ENCODE measurements around the gene LENEP.

Gene LENEP

DNA sequence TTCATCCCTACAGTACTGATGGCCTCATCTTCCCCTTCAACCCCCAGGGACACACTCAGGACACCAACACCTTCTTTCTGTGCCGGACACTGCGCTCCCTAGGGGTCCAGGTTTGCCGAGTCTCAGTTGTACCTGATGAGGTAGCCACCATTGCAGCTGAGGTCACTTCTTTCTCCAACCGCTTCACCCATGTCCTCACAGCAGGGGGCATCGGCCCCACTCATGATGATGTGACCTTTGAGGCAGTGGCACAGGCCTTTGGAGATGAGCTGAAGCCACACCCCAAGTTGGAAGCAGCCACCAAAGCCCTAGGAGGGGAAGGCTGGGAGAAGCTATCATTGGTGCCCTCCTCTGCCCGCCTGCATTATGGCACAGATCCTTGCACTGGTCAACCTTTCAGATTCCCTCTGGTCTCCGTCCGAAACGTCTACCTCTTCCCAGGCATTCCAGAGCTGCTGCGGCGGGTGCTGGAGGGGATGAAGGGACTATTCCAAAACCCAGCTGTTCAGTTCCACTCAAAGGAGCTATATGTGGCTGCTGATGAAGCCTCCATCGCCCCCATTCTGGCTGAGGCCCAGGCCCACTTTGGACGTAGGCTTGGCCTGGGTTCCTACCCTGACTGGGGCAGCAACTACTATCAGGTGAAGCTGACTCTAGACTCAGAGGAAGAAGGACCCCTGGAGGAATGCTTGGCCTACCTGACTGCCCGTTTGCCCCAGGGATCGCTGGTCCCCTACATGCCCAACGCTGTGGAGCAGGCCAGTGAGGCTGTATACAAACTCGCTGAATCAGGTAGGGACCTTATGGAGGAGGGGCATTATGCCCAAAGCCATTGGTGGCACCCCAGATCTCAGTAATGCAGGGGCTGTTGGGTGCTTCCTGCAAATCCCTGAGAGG is 5.1 kb upstream of the LENEP start:
- Histone ChIP-seq H3F3A (ENCODE audit: low read depth) (no peaks in the 10 kb centered on the region), H3K27me3 (ENCODE audit: insufficient read depth, low read length, poor library complexity, severe bottlenecking) (no peaks in the 10 kb centered on the region), H3K9me3 (ENCODE audit: insufficient read depth, low read depth, low read length) (no peaks in the 10 kb centered on the region), H3K4me1 (ENCODE audit: insufficient read depth, low read length, poor library complexity, severe bottlenecking) (peaks cover 11% of the 10 kb centered on the region), H2AFZ (ENCODE audit: low read length) (no peak overlapping the region), H3K79me2 (ENCODE audit: insufficient read depth, low read length) (peaks cover 38% of the 10 kb centered on the region), H3K9ac (ENCODE audit: low read depth, low read length, poor library complexity, severe bottlenecking) (no peak overlapping the region), H3K9me2 (replicated peaks; ENCODE audit: low read depth, low read length) (no peaks in the 10 kb centered on the region), H3K4me3 (ENCODE audit: low read length, poor library complexity, severe bottlenecking) (no peak overlapping the region), H4K20me1 (ENCODE audit: insufficient read depth, low read length, poor library complexity, severe bottlenecking) (peaks cover 2% of the 10 kb centered on the region), H3K4me2 (ENCODE audit: low read depth, low read length, poor library complexity, severe bottlenecking) (no peak overlapping the region), H3K36me3 (ENCODE audit: insufficient read depth, low read length) (no peaks in the 10 kb centered on the region)
- TF ChIP-seq, protein P1, sequence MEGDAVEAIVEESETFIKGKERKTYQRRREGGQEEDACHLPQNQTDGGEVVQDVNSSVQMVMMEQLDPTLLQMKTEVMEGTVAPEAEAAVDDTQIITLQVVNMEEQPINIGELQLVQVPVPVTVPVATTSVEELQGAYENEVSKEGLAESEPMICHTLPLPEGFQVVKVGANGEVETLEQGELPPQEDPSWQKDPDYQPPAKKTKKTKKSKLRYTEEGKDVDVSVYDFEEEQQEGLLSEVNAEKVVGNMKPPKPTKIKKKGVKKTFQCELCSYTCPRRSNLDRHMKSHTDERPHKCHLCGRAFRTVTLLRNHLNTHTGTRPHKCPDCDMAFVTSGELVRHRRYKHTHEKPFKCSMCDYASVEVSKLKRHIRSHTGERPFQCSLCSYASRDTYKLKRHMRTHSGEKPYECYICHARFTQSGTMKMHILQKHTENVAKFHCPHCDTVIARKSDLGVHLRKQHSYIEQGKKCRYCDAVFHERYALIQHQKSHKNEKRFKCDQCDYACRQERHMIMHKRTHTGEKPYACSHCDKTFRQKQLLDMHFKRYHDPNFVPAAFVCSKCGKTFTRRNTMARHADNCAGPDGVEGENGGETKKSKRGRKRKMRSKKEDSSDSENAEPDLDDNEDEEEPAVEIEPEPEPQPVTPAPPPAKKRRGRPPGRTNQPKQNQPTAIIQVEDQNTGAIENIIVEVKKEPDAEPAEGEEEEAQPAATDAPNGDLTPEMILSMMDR (conservative IDR thresholded peaks at IDR 0.05; ENCODE audit: low read length) = peak; percentile 56
- TF ChIP-seq EZH2phosphoT487 (IDR thresholded peaks at IDR 0.05; ENCODE audit: borderline replicate concordance) = no peak

DNA sequence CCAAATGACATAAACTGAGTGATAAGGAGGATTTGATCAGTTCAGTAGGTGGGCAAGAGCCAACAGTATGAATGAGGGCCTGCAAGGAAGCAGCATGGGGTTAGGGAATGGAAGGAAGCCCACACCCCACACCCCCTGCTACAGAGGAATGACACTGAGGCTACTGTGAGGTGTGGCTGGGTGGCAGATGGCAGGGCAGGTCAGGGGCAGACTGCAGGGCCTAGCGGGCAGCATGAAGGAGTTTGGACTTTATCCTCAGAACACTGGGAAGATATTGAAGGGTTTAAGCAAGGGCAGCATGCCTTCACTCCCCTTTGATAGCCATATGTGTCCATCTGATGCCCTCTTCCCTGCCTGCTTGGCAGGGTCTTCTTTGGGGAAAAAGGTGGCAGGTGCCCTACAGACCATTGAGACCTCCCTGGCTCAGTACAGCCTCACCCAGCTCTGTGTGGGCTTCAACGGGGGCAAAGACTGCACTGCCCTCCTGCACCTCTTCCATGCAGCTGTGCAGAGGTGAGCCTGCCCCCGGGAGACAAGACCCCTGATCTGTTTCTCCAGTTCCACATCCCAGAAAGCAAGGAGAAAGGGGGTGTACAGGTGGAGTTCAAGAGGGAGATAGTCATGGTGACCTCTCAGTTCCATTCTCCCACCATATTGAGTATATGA is 4.1 kb upstream of the LENEP start:
- no peaks in the 10 kb centered on the region for H3K9me2 ChIP-seq (replicated peaks; ENCODE audit: low read depth, low read length)
- H3K9ac ChIP-seq (ENCODE audit: low read depth, low read length, poor library complexity, severe bottlenecking) = no peak overlapping the region
- H3K79me2 ChIP-seq (ENCODE audit: insufficient read depth, low read length) = peaks cover 28% of the 10 kb centered on the region; the same call in 1 of the 2 replicates
- H3K27me3 ChIP-seq (ENCODE audit: insufficient read depth, low read length, poor library complexity, severe bottlenecking) = no peaks in the 10 kb centered on the region
- no peaks in the 10 kb centered on the region for H3K36me3 ChIP-seq (ENCODE audit: insufficient read depth, low read length)
- H4K20me1 ChIP-seq (ENCODE audit: insufficient read depth, low read length, poor library complexity, severe bottlenecking) = peaks cover 2% of the 10 kb centered on the region
- no peak overlapping the region for H3K4me2 ChIP-seq (ENCODE audit: low read depth, low read length, poor library complexity, severe bottlenecking)
- no peak overlapping the region for H3K4me3 ChIP-seq (ENCODE audit: low read length, poor library complexity, severe bottlenecking)
- no peaks in the 10 kb centered on the region for H3K9me3 ChIP-seq (ENCODE audit: insufficient read depth, low read depth, low read length)
- H3K4me1 ChIP-seq (ENCODE audit: insufficient read depth, low read length, poor library complexity, severe bottlenecking) = peaks cover 10% of the 10 kb centered on the region
- TF ChIP-seq, protein P1 (conservative IDR thresholded peaks at IDR 0.05; ENCODE audit: low read length) = no peak
- no peak for TF ChIP-seq EZH2phosphoT487 (IDR thresholded peaks at IDR 0.05; ENCODE audit: borderline replicate concordance)
- no peak overlapping the region for H2AFZ ChIP-seq (ENCODE audit: low read length)
- H3F3A ChIP-seq (ENCODE audit: low read depth) = no peaks in the 10 kb centered on the region

DNA sequence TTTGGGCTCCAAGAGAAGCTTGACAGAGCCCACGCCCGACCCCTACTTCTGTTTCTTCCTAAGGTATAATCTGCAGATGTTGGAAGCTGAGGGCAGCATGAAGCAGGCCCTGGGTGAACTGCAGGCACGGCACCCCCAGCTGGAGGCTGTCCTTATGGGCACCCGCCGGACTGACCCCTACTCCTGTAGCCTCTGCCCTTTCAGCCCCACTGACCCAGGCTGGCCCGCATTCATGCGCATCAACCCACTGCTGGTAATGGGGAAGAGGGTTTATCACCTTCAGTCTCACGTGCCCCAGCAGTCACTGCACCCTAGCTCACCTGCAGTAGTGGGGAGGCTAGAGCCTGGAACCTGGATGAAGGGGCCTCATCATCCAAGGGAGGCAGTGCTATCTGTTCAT is 3.1 kb upstream of the LENEP start:
- Histone ChIP-seq H2AFZ (ENCODE audit: low read length) (no peak overlapping the region), H4K20me1 (ENCODE audit: insufficient read depth, low read length, poor library complexity, severe bottlenecking) (peaks cover 2% of the 10 kb centered on the region), H3K4me2 (ENCODE audit: low read depth, low read length, poor library complexity, severe bottlenecking) (no peak overlapping the region), H3K9ac (ENCODE audit: low read depth, low read length, poor library complexity, severe bottlenecking) (no peak overlapping the region), H3K79me2 (ENCODE audit: insufficient read depth, low read length) (peaks cover 18% of the 10 kb centered on the region; the same call in 1 of the 2 replicates), H3K9me3 (ENCODE audit: insufficient read depth, low read depth, low read length) (no peaks in the 10 kb centered on the region), H3K9me2 (replicated peaks; ENCODE audit: low read depth, low read length) (no peaks in the 10 kb centered on the region), H3F3A (ENCODE audit: low read depth) (no peaks in the 10 kb centered on the region), H3K4me1 (ENCODE audit: insufficient read depth, low read length, poor library complexity, severe bottlenecking) (peaks cover 14% of the 10 kb centered on the region), H3K4me3 (ENCODE audit: low read length, poor library complexity, severe bottlenecking) (no peak overlapping the region), H3K36me3 (ENCODE audit: insufficient read depth, low read length) (no peaks in the 10 kb centered on the region), H3K27me3 (ENCODE audit: insufficient read depth, low read length, poor library complexity, severe bottlenecking) (no peaks in the 10 kb centered on the region)
- TF ChIP-seq, protein P1 (conservative IDR thresholded peaks at IDR 0.05; ENCODE audit: low read length) = no peak
- no peak for TF ChIP-seq EZH2phosphoT487 (IDR thresholded peaks at IDR 0.05; ENCODE audit: borderline replicate concordance)
